Brain microvascular endothelial cell (primary cell): ENCODE results near the gene NR2E3.

Experiments used
- DNase-seq: peaks from one replicate; pipeline ENCODE4 v3.0.0-alpha.2; 2020
- H3K27ac ChIP-seq: fragments of 250-450 bp; sonication (Bioruptor Pico); 2 replicates; pipeline ENCODE4 v1.5.1; 2020; ENCODE audit warnings: mild to moderate bottlenecking, moderate library complexity
- H3K27me3 ChIP-seq: fragments of 250-450 bp; sonication (Bioruptor Pico); replicated peaks from 2 replicates; pipeline ENCODE4 v1.5.1; 2020; ENCODE audit warnings: mild to moderate bottlenecking
- H3K36me3 ChIP-seq: fragments of 250-450 bp; sonication (Bioruptor Pico); replicated peaks from 2 replicates; pipeline ENCODE4 v1.5.1; 2020; ENCODE audit warnings: mild to moderate bottlenecking
- H3K4me3 ChIP-seq: 2 replicates; pipeline ENCODE4 v1.5.1; 2011; ENCODE audit warnings: low read depth, mild to moderate bottlenecking, control low read depth, low read length, moderate library complexity
- in situ Hi-C: cut with HindIII; loops from 2 replicates; pipeline ENCODE4 v1.10.0; 2017; ENCODE audit warnings: low sequenced_read_pairs, low pct_ligation_motif_present
- TF ChIP-seq, protein P1 (sequence below): IDR thresholded peaks from 2 replicates; pipeline ENCODE4 v1.5.1; 2011; ENCODE audit warnings: low read depth, mild to moderate bottlenecking, moderate library complexity, low read length, control low read depth, inconsistent platforms; ENCODE audit errors: missing control alignments

The NR2E3 gene

DNA sequence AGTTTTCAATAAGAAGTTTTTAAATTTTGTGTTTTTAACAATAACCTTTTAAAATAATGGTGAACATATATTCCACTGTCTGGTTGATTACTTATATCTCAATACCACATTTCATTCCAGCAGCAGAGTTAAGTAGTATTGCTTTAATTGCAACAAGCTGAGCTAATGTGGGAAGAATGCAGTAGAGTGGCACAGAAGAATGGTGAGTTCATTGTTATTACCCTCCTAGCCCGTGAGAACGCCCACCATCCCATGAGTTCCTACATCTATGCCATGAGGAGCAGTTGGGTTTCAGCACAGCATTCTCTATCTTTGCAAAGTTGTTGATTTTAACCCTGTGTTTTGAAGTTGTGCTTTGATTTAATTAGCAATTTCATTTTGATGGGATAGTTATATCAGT is 17.8 kb upstream of the NR2E3 start:
- DNase-seq = peak; percentile 42
- no peaks in the 10 kb centered on the region for H3K36me3 ChIP-seq
- H3K27ac ChIP-seq = no peak overlapping the region
- H3K4me3 ChIP-seq = no peak overlapping the region
- TF ChIP-seq, protein P1, sequence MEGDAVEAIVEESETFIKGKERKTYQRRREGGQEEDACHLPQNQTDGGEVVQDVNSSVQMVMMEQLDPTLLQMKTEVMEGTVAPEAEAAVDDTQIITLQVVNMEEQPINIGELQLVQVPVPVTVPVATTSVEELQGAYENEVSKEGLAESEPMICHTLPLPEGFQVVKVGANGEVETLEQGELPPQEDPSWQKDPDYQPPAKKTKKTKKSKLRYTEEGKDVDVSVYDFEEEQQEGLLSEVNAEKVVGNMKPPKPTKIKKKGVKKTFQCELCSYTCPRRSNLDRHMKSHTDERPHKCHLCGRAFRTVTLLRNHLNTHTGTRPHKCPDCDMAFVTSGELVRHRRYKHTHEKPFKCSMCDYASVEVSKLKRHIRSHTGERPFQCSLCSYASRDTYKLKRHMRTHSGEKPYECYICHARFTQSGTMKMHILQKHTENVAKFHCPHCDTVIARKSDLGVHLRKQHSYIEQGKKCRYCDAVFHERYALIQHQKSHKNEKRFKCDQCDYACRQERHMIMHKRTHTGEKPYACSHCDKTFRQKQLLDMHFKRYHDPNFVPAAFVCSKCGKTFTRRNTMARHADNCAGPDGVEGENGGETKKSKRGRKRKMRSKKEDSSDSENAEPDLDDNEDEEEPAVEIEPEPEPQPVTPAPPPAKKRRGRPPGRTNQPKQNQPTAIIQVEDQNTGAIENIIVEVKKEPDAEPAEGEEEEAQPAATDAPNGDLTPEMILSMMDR = no peak
- H3K27me3 ChIP-seq = no peaks in the 10 kb centered on the region
- in situ Hi-C loops = no loop called here

GRCh38 chr15:71798641-71799040 is 11.7 kb upstream of the NR2E3 start:
- Histone ChIP-seq H3K36me3 (no peaks in the 10 kb centered on the region), H3K27me3 (no peaks in the 10 kb centered on the region), H3K27ac (no peak overlapping the region), H3K4me3 (no peak overlapping the region)
- in situ Hi-C loops = no loop called here
- TF ChIP-seq, protein P1 = no peak
- DNase-seq = no peak

DNA sequence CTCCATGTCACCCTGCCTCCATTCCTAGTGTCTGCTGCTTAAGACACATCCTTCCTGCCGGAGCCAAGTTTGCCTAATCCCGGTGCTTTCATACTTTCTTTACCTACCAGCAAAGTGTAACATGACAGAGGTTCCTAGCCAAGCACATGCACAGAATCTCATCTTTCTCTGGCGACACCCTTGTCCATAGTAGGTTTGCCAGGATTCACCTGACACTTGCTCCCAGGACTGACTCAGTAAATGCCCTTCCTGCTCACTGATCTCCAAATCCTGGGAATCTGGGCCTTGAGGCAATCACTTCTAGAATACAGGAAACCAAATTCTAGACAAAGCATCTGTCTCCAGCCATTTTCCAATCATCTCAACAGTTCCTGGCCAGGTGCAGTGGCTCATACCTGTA is 10.2 kb upstream of the NR2E3 start:
- no peak for DNase-seq
- Histone ChIP-seq H3K4me3 (no peak overlapping the region), H3K36me3 (no peaks in the 10 kb centered on the region), H3K27me3 (no peaks in the 10 kb centered on the region), H3K27ac (no peak overlapping the region)
- TF ChIP-seq, protein P1 = no peak
- in situ Hi-C loops = no loop called here

DNA sequence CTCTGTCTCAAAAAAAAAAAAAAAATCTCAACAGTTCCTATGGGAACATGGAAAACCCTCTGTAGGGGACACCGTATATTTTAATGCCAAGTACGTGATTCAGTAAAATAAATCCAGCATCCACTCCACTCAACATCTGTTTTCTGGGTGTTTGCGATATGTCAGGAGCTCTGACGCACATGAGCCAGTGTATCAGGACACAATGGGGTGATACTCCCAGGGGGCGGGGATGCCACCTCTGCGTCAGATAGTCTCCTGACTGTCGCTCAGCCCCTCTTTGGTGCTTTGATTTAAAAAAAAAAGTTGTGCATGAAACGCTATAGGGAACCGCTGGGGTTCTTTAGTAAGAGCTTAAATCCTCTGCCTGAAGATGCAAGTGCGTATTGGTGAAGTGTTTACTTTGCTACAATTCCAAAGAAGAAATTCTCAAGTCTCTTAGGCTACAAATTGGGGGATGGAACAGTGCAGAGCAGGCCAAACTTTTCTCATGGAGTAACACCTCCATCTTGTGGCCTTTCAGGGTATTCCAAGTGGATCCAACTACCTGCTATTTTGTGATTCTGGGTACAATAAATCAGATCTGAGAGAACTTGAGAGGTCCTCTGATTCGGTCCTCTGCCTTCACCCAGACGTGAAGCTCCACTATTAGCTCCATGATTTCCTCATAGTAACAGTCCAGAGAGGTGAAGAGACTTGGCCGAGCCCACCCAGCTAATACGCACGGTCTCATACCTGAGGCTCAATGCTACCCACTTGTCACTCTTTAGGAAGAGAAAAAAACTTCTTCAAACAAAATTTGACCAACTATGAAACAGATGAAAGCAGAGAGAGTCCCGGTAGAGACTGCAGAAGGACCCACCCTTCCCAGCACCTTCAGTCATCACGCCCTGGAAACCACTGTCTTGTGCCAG is 9.3 kb upstream of the NR2E3 start:
- H3K4me3 ChIP-seq = no peak overlapping the region
- H3K27ac ChIP-seq = no peak overlapping the region
- peak; percentile 73 for DNase-seq
- no peaks in the 10 kb centered on the region for H3K36me3 ChIP-seq
- TF ChIP-seq, protein P1 = peak; percentile 84
- no peaks in the 10 kb centered on the region for H3K27me3 ChIP-seq
- in situ Hi-C loops = no loop called here

GRCh38 chr15:71801935-71802655 is 8.3 kb upstream of the NR2E3 start:
- no peak overlapping the region for H3K4me3 ChIP-seq
- TF ChIP-seq, protein P1 = no peak
- DNase-seq = no peak
- H3K27ac ChIP-seq = no peak overlapping the region
- no peaks in the 10 kb centered on the region for H3K27me3 ChIP-seq
- in situ Hi-C loops = no loop called here
- no peaks in the 10 kb centered on the region for H3K36me3 ChIP-seq
